Measurements from ENCODE around the gene CALN1.

GRCh38 chr7:72267291-72267800 is 144.8 kb downstream of the CALN1 start:
- TF ChIP-seq, protein P1, sequence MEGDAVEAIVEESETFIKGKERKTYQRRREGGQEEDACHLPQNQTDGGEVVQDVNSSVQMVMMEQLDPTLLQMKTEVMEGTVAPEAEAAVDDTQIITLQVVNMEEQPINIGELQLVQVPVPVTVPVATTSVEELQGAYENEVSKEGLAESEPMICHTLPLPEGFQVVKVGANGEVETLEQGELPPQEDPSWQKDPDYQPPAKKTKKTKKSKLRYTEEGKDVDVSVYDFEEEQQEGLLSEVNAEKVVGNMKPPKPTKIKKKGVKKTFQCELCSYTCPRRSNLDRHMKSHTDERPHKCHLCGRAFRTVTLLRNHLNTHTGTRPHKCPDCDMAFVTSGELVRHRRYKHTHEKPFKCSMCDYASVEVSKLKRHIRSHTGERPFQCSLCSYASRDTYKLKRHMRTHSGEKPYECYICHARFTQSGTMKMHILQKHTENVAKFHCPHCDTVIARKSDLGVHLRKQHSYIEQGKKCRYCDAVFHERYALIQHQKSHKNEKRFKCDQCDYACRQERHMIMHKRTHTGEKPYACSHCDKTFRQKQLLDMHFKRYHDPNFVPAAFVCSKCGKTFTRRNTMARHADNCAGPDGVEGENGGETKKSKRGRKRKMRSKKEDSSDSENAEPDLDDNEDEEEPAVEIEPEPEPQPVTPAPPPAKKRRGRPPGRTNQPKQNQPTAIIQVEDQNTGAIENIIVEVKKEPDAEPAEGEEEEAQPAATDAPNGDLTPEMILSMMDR (IDR thresholded peaks at IDR 0.05) = no peak
- TF ChIP-seq POLR2A (IDR thresholded peaks at IDR 0.05; ENCODE audit: low read depth) (no peak), EP300 (IDR thresholded peaks at IDR 0.05) (no peak)
